ENCODE results near the gene STARD10. TPM values are rescaled to one million over a fixed set of nuclear protein-coding genes. Genes with fewer than 3 reads are reported as not detected.

Gene STARD10
- total and polyA plus RNA-seq, 7 donors, result 29.9 to 900 (median 60.1) TPM

- no peak overlapping the region for H3K27ac ChIP-seq
- H3K4me3 ChIP-seq, result no peak overlapping the region
- H3K36me3 ChIP-seq, result peaks cover 0 to 5% (median 0%) of the 10 kb centered on the region in 4 donors
- no peak for DNase-seq
- no peaks in the 10 kb centered on the region for H3K9me3 ChIP-seq
- TF ChIP-seq EP300 (IDR thresholded peaks at IDR 0.05), result no peak
- no peak for TF ChIP-seq POLR2AphosphoS5 (IDR thresholded peaks at IDR 0.05)
- no peak for TF ChIP-seq CTCF (IDR thresholded peaks at IDR 0.05)
- no peak for TF ChIP-seq POLR2A (IDR thresholded peaks at IDR 0.05)
- WGBS, 2 donors, result 89 to 90% methylated on average over 4 of the region's 4 CpGs
- H3K4me1 ChIP-seq, result peaks cover 0 to 38% (median 24%) of the 10 kb centered on the region in 4 donors
- intact Hi-C loops (cut with DNase I), result loop anchor here (1.0 to 10.0 kb wide), 4 partner anchors 68 to 453 kb away; partner anchors contain the start of genes ATG16L2 and FCHSD2
- no peaks in the 10 kb centered on the region for H3K27me3 ChIP-seq
These were observed 68.2 kb downstream of the STARD10 start for GRCh38 chr11:72725724-72726028.

- Histone ChIP-seq H3K9me3 (no peaks in the 10 kb centered on the region), H3K36me3 (peaks cover 0 to 5% (median 0%) of the 10 kb centered on the region in 4 donors), H3K4me1 (peaks cover 0 to 44% (median 30%) of the 10 kb centered on the region in 4 donors), H3K27ac (no peak overlapping the region), H3K27me3 (no peaks in the 10 kb centered on the region), H3K4me3 (no peak overlapping the region)
- intact Hi-C loops (cut with DNase I), result loop anchor here (1.0 to 10.0 kb wide), 4 partner anchors 68 to 454 kb away; partner anchors contain the start of genes ATG16L2 and FCHSD2
- DNase-seq, result peak; percentile 86
- TF ChIP-seq EP300 (IDR thresholded peaks at IDR 0.05) (no peak), POLR2A (IDR thresholded peaks at IDR 0.05) (no peak), POLR2AphosphoS5 (IDR thresholded peaks at IDR 0.05) (no peak), CTCF (IDR thresholded peaks at IDR 0.05) (peak; percentile 88 to 95 (median 94))
- 53 to 57% methylated on average over 9 of the region's 9 CpGs for WGBS, 2 donors
These were observed 68.8 kb downstream of the STARD10 start for GRCh38 chr11:72724851-72725723.

GRCh38 chr11:72724021-72724551 lies 69.8 kb downstream of the STARD10 start:
- TF ChIP-seq CTCF (IDR thresholded peaks at IDR 0.05) (no peak), POLR2A (IDR thresholded peaks at IDR 0.05) (no peak), EP300 (IDR thresholded peaks at IDR 0.05) (no peak), POLR2AphosphoS5 (IDR thresholded peaks at IDR 0.05) (no peak)
- no peak overlapping the region for H3K4me3 ChIP-seq
- H3K36me3 ChIP-seq, result peaks cover 0 to 5% (median 0%) of the 10 kb centered on the region in 4 donors
- DNase-seq, result no peak
- WGBS, 2 donors, result 94 to 95% methylated on average over 5 of the region's 5 CpGs
- no peak overlapping the region for H3K27ac ChIP-seq
- intact Hi-C loops (cut with DNase I), result loop anchor here (2.0 to 10.0 kb wide), 3 partner anchors 91 to 455 kb away; partner anchors contain the start of genes ATG16L2 and FCHSD2
- H3K27me3 ChIP-seq, result no peaks in the 10 kb centered on the region
- H3K4me1 ChIP-seq, result peaks cover 0 to 54% (median 40%) of the 10 kb centered on the region in 4 donors
- H3K9me3 ChIP-seq, result no peaks in the 10 kb centered on the region

- Histone ChIP-seq H3K4me1 (peaks cover 0 to 60% (median 46%) of the 10 kb centered on the region in 4 donors), H3K4me3 (no peak overlapping the region), H3K27me3 (no peaks in the 10 kb centered on the region), H3K9me3 (no peaks in the 10 kb centered on the region), H3K27ac (peak overlapping the region in 1 of 4 donors; percentile 87), H3K36me3 (peaks cover 0 to 5% (median 0%) of the 10 kb centered on the region in 4 donors)
- WGBS, 2 donors, result 62 to 74% methylated on average over 9 of the region's 9 CpGs
- no peak for DNase-seq
- intact Hi-C loops (cut with DNase I), result loop anchor here (10.0 kb wide), 1 partner anchor 421 kb away; the partner anchor contains the start of gene FCHSD2
- TF ChIP-seq CTCF (IDR thresholded peaks at IDR 0.05), result no peak
- no peak for TF ChIP-seq POLR2A (IDR thresholded peaks at IDR 0.05)
- TF ChIP-seq POLR2AphosphoS5 (IDR thresholded peaks at IDR 0.05), result no peak
- no peak for TF ChIP-seq EP300 (IDR thresholded peaks at IDR 0.05)
These were observed 70.3 kb downstream of the STARD10 start for GRCh38 chr11:72723508-72723907.
